HepG2 (cell line): Measurements from ENCODE around the gene CCDC57. TPM values are rescaled to one million over a fixed set of nuclear protein-coding genes. Genes with fewer than 3 reads are reported as not detected.

Experiments
- PCBP2 ChIP-seq: fragments of 200-400 bp; formaldehyde crosslinking; optimal IDR thresholded peaks from 2 replicates; pipeline ENCODE3; 2018; ENCODE audit warnings: low read length, low read depth; ENCODE audit not compliant: poor library complexity, severe bottlenecking
- PLRG1 ChIP-seq: fragments of 450-650 bp; conservative IDR thresholded peaks from 2 replicates; pipeline ENCODE4 v1.6.1; 2016
- PTBP1 ChIP-seq: fragments of 200-400 bp; formaldehyde crosslinking; IDR thresholded peaks from 2 replicates; pipeline ENCODE4 v1.6.1; 2018; ENCODE audit warnings: low read length, low read depth; ENCODE audit not compliant: poor library complexity, severe bottlenecking
- SRF ChIP-seq: IDR thresholded peaks from 2 replicates; pipeline ENCODE4 v1.6.1; 2011; ENCODE audit warnings: mild to moderate bottlenecking, low read depth, low read length, moderate library complexity
- TARDBP ChIP-seq: sonication (generic); formaldehyde crosslinking; IDR thresholded peaks from 2 replicates; pipeline ENCODE4 v1.8.0; 2022; ENCODE audit warnings: mild to moderate bottlenecking, missing genetic modification reagents
- ZBTB34 ChIP-seq: sonication (generic); formaldehyde crosslinking; IDR thresholded peaks from 2 replicates; pipeline ENCODE4 v1.8.0; 2022; ENCODE audit warnings: mild to moderate bottlenecking, missing genetic modification reagents
- ZNF333 ChIP-seq: sonication (generic); formaldehyde crosslinking; IDR thresholded peaks from 2 replicates; pipeline ENCODE4 v1.4.0; 2020; ENCODE audit warnings: mild to moderate bottlenecking, missing genetic modification reagents, borderline replicate concordance
- ZNF607 ChIP-seq: sonication (generic); formaldehyde crosslinking; IDR thresholded peaks from 2 replicates; pipeline ENCODE4 v1.5.1; 2020; ENCODE audit warnings: missing genetic modification reagents, mild to moderate bottlenecking, borderline replicate concordance
- ZNF761 ChIP-seq: sonication (generic); formaldehyde crosslinking; conservative IDR thresholded peaks from 2 replicates; pipeline ENCODE4 v1.4.0; 2020; ENCODE audit warnings: mild to moderate bottlenecking, missing genetic modification reagents
- ZSCAN30 ChIP-seq: sonication (generic); formaldehyde crosslinking; IDR thresholded peaks from 2 replicates; pipeline ENCODE4 v1.5.0; 2020; ENCODE audit warnings: mild to moderate bottlenecking, missing genetic modification reagents
- polyA plus RNA-seq, 8 experiments: library from polyadenylated mRNA; depleted of rRNA in 3 of 8; stranded (reverse) in 7 of 8; unstranded in 1 of 8; fragments of >200 nt; fragmentation: Illumina TruSeq in 4 of 8; extraction: Trizol in 4 of 8; gene quantifications; 2 replicates each; pipeline versions ENCODE4 v1.2.1 to v1.2.3, GENCODE V29; 2011 to 2016; ENCODE audit warnings: low read depth in 4 of 8, missing spikeins in 1 of 8, mixed read lengths in 1 of 8; ENCODE audit not compliant: insufficient read depth in 1 of 8
- total RNA-seq, 5 experiments: library from RNA; depleted of rRNA; stranded (reverse); fragments of >200 nt; fragmentation: Illumina TruSeq; extraction: Trizol; gene quantifications; 2 replicates each; pipeline ENCODE4 v1.2.3, GENCODE V29; 2016; ENCODE audit warnings: low read depth in 1 of 5
- TF ChIP-seq, protein P1 (sequence below): sonication (generic); formaldehyde crosslinking; IDR thresholded peaks from 2 replicates; pipeline ENCODE4 v1.9.0; 2021; ENCODE audit warnings: mild to moderate bottlenecking, missing genetic modification reagents
- TF ChIP-seq, protein P2 (sequence below): sonication (generic); formaldehyde crosslinking; IDR thresholded peaks from 2 replicates; pipeline ENCODE4 v1.4.0; 2020; ENCODE audit warnings: missing genetic modification reagents
- TF ChIP-seq, protein P3 (sequence below): sonication (generic); formaldehyde crosslinking; IDR thresholded peaks from 2 replicates; pipeline ENCODE4 v1.5.1; 2020; ENCODE audit warnings: mild to moderate bottlenecking, missing genetic modification reagents, borderline replicate concordance

CCDC57 gene
- total and polyA plus RNA-seq, 2 of the 13 experiments (the other 11 are each of a cell fraction or from before 2014, with no cell fraction given), result 59.3 to 59.9 TPM

GRCh38 chr17:82097184-82097918 is 115.3 kb downstream of the CCDC57 start (continued):
- TF ChIP-seq ZSCAN30 (CRISPR knock-in tag), result 0 out of 2 replicates have a peak, but pooled peaks have one; percentile 80
- TF ChIP-seq, protein P1, sequence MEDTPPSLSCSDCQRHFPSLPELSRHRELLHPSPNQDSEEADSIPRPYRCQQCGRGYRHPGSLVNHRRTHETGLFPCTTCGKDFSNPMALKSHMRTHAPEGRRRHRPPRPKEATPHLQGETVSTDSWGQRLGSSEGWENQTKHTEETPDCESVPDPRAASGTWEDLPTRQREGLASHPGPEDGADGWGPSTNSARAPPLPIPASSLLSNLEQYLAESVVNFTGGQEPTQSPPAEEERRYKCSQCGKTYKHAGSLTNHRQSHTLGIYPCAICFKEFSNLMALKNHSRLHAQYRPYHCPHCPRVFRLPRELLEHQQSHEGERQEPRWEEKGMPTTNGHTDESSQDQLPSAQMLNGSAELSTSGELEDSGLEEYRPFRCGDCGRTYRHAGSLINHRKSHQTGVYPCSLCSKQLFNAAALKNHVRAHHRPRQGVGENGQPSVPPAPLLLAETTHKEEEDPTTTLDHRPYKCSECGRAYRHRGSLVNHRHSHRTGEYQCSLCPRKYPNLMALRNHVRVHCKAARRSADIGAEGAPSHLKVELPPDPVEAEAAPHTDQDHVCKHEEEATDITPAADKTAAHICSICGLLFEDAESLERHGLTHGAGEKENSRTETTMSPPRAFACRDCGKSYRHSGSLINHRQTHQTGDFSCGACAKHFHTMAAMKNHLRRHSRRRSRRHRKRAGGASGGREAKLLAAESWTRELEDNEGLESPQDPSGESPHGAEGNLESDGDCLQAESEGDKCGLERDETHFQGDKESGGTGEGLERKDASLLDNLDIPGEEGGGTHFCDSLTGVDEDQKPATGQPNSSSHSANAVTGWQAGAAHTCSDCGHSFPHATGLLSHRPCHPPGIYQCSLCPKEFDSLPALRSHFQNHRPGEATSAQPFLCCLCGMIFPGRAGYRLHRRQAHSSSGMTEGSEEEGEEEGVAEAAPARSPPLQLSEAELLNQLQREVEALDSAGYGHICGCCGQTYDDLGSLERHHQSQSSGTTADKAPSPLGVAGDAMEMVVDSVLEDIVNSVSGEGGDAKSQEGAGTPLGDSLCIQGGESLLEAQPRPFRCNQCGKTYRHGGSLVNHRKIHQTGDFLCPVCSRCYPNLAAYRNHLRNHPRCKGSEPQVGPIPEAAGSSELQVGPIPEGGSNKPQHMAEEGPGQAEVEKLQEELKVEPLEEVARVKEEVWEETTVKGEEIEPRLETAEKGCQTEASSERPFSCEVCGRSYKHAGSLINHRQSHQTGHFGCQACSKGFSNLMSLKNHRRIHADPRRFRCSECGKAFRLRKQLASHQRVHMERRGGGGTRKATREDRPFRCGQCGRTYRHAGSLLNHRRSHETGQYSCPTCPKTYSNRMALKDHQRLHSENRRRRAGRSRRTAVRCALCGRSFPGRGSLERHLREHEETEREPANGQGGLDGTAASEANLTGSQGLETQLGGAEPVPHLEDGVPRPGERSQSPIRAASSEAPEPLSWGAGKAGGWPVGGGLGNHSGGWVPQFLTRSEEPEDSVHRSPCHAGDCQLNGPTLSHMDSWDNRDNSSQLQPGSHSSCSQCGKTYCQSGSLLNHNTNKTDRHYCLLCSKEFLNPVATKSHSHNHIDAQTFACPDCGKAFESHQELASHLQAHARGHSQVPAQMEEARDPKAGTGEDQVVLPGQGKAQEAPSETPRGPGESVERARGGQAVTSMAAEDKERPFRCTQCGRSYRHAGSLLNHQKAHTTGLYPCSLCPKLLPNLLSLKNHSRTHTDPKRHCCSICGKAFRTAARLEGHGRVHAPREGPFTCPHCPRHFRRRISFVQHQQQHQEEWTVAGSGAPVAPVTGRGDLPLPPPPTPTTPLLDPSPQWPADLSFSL (CRISPR knock-in tag), result no peak
- TF ChIP-seq PCBP2, result no peak
- TF ChIP-seq ZBTB34 (CRISPR knock-in tag), result no peak
- TF ChIP-seq PTBP1, result no peak
- TF ChIP-seq, protein P2, sequence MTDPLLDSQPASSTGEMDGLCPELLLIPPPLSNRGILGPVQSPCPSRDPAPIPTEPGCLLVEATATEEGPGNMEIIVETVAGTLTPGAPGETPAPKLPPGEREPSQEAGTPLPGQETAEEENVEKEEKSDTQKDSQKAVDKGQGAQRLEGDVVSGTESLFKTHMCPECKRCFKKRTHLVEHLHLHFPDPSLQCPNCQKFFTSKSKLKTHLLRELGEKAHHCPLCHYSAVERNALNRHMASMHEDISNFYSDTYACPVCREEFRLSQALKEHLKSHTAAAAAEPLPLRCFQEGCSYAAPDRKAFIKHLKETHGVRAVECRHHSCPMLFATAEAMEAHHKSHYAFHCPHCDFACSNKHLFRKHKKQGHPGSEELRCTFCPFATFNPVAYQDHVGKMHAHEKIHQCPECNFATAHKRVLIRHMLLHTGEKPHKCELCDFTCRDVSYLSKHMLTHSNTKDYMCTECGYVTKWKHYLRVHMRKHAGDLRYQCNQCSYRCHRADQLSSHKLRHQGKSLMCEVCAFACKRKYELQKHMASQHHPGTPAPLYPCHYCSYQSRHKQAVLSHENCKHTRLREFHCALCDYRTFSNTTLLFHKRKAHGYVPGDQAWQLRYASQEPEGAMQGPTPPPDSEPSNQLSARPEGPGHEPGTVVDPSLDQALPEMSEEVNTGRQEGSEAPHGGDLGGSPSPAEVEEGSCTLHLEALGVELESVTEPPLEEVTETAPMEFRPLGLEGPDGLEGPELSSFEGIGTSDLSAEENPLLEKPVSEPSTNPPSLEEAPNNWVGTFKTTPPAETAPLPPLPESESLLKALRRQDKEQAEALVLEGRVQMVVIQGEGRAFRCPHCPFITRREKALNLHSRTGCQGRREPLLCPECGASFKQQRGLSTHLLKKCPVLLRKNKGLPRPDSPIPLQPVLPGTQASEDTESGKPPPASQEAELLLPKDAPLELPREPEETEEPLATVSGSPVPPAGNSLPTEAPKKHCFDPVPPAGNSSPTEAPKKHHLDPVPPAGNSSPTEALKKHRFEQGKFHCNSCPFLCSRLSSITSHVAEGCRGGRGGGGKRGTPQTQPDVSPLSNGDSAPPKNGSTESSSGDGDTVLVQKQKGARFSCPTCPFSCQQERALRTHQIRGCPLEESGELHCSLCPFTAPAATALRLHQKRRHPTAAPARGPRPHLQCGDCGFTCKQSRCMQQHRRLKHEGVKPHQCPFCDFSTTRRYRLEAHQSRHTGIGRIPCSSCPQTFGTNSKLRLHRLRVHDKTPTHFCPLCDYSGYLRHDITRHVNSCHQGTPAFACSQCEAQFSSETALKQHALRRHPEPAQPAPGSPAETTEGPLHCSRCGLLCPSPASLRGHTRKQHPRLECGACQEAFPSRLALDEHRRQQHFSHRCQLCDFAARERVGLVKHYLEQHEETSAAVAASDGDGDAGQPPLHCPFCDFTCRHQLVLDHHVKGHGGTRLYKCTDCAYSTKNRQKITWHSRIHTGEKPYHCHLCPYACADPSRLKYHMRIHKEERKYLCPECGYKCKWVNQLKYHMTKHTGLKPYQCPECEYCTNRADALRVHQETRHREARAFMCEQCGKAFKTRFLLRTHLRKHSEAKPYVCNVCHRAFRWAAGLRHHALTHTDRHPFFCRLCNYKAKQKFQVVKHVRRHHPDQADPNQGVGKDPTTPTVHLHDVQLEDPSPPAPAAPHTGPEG, result 0 out of 2 replicates have a peak, but pooled peaks have one; percentile 5
- no peak for TF ChIP-seq SRF
- TF ChIP-seq ZNF761 (CRISPR knock-in tag), result no peak
- TF ChIP-seq, protein P3, sequence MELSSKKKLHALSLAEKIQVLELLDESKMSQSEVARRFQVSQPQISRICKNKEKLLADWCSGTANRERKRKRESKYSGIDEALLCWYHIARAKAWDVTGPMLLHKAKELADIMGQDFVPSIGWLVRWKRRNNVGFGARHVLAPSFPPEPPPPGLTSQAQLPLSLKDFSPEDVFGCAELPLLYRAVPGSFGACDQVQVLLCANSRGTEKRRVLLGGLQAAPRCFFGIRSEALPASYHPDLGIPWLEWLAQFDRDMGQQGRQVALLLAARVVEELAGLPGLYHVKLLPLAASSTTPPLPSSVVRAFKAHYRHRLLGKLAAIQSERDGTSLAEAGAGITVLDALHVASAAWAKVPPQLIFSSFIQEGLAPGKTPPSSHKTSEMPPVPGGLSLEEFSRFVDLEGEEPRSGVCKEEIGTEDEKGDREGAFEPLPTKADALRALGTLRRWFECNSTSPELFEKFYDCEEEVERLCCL (CRISPR knock-in tag), result 0 out of 2 replicates have a peak, but pooled peaks have one; percentile 39
- 0 out of 2 replicates have a peak, but pooled peaks have one; percentile 29 for TF ChIP-seq TARDBP (CRISPR knock-in tag)
- TF ChIP-seq PLRG1, result no peak
- TF ChIP-seq ZNF333, result 0 out of 2 replicates have a peak, but pooled peaks have one; percentile 46
- peak; percentile 55 for TF ChIP-seq ZNF607 (CRISPR knock-in tag)
